ENCODE results near the gene FCHSD2.

GRCh38 chr11:73072935-73073481, 69.1 kb downstream of the FCHSD2 start:
- TF ChIP-seq SUZ12 (IDR thresholded peaks at IDR 0.05) = no peak
- no peak for TF ChIP-seq ELF4 (IDR thresholded peaks at IDR 0.05)
- no peak for TF ChIP-seq LEF1 (IDR thresholded peaks at IDR 0.05; ENCODE audit: borderline replicate concordance)
- TF ChIP-seq BHLHE40 (IDR thresholded peaks at IDR 0.05; ENCODE audit: borderline replicate concordance) = no peak
- TF ChIP-seq SP1 (IDR thresholded peaks at IDR 0.05) = no peak
- TF ChIP-seq ARNT (IDR thresholded peaks at IDR 0.05) = no peak
- TF ChIP-seq TARDBP (IDR thresholded peaks at IDR 0.05) = no peak
- TF ChIP-seq CTBP1 (IDR thresholded peaks at IDR 0.05; ENCODE audit: borderline replicate concordance) = no peak
- TF ChIP-seq ZNF384 (IDR thresholded peaks at IDR 0.05) = no peak
- no peak for TF ChIP-seq L3MBTL2 (conservative IDR thresholded peaks at IDR 0.05)
- TF ChIP-seq FOXM1 (IDR thresholded peaks at IDR 0.05; ENCODE audit: borderline replicate concordance) = no peak
- no peak for TF ChIP-seq FOXK2 (IDR thresholded peaks at IDR 0.05)
